GM10266 (cell line): ENCODE results near the gene PITRM1.

ENCODE experiments used
- DNase-seq: peaks from one replicate; pipeline ENCODE4 v3.0.0; 2012; ENCODE audit errors: extremely low spot score
- CTCF ChIP-seq: IDR thresholded peaks from 2 replicates; pipeline ENCODE4 v1.5.1; 2012; ENCODE audit warnings: mild to moderate bottlenecking, low read depth; ENCODE audit not compliant: control insufficient read depth, insufficient read depth; ENCODE audit errors: missing control alignments

Gene PITRM1

GRCh38 chr10:3119796-3120459 lies 52.7 kb downstream of the PITRM1 start:
- TF ChIP-seq CTCF = no peak
- DNase-seq = no peak

DNA sequence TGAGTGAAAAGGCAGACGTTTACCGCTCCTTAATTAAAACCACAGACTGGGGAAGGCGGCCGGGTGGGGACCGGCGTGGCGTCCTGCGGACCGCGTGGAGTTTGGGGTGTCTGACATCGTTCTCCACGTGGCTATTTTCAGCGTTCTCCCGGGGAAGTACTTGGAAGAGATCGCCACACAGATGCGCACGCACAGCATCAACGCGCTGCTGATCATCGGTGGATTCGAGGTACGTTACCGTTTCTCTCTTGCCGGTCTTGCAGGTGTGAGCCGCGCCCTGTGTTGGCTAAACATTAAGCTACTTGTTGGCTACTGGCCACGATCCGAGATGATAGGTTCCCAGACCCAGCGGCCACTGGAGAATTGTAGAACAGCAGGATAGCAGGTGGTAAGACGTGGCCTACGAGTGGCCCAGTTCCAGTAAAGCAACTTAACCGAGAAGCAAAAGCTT lies 53.9 kb downstream of the PITRM1 start:
- TF ChIP-seq CTCF = no peak
- DNase-seq = no peak

- no peak for TF ChIP-seq CTCF
- no peak for DNase-seq
Measured at GRCh38 chr10:3117486-3117885, 55.1 kb downstream of the PITRM1 start.

DNA sequence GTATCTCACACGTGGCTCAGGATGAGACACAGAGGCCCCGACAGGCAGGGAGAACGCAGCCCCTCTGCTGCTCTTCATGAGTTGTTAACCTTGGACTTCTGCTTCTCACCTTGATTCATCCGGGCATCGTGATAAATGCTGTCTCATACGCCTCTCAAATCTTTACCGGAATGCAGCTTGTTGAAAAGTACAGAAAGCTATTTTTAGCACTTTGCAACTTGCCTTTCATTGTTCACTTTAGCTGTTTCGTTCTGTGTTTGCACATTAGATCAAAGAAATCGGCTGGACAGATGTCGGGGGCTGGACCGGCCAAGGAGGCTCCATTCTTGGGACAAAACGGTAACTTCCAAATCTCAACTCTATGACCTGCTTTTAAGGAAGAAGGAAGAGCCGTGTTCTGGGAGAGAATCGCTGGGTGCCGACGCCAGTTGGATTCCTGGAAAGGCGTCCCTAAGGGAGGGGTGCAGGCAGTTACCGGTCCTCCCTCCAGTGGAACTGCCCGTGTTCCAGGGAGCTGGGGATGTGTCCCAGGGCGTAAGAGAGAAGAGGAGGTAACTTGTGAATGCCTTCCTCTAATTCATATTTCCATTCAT lies 56.0 kb downstream of the PITRM1 start:
- TF ChIP-seq CTCF = no peak
- DNase-seq = no peak

GRCh38 chr10:3115685-3116084 lies 56.9 kb downstream of the PITRM1 start:
- DNase-seq = no peak
- TF ChIP-seq CTCF = no peak

DNA sequence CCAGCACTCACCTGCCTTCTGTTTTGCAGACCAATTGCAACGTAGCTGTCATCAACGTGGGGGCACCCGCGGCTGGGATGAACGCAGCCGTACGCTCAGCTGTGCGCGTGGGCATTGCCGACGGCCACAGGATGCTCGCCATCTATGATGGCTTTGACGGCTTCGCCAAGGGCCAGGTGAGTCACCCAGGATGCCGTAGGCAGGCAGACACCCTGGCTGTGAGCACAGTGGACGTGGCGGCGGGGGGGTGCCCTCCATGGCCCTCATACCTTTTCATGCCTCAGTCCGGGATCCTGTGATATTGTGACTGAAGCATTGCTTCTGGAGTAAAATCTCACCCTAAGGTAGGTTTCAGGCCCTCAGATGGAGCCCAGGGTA lies 59.2 kb downstream of the PITRM1 start:
- no peak for DNase-seq
- no peak for TF ChIP-seq CTCF

DNA sequence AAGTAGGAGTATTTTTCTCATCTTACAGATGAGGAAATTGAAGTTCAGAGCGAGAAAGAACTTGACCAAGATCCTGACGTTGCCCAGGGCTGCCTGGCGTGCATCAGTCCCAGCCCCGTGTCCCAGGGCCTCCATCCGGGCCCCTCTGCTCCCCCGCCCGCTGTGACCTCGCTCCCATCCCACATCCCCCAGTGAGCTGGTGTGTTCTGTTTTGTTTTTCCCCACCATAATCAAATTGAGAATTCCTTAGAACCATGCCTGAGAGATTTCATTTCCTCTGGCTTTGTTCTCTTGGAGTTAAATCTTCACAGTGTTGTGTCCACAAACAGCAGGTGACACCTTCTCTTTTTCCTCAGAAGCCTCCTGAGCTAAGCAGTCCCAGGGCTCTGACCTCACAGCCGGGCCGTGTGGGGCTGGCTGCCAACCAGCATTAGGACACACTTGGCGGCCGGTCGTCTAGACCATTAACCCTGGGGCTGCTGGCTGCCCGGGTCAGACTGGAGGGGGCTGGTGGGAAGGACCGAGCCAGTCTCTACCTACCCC lies 60.9 kb downstream of the PITRM1 start:
- DNase-seq = no peak
- no peak for TF ChIP-seq CTCF
